Forelimb muscle (tissue), 1 donor: ENCODE data around the gene ADGRG3. TPM values are rescaled to one million over a fixed set of nuclear protein-coding genes. Genes with fewer than 3 reads are reported as not detected.
A peak's percentile ranks its signal among the peaks of the same experiment; 100 is the strongest.
"Not testable (repeated sequence)": the region's sequence is repeated elsewhere in the genome, so short reads cannot be mapped to it uniquely, and the experiment has no call there.

Experiments used
- DNase-seq: peaks from one replicate; pipeline ENCODE4 v3.0.0-alpha.2; 2013; ENCODE audit warnings: low read depth
- polyA plus RNA-seq: library from polyadenylated mRNA; unstranded; fragments of 120-200 nt; gene quantifications from one replicate; pipeline ENCODE4 v1.2.1, GENCODE V29; 2013; ENCODE audit not compliant: insufficient read length

The ADGRG3 gene
- polyA plus RNA-seq, 1 donor, result 0.29 TPM

DNA sequence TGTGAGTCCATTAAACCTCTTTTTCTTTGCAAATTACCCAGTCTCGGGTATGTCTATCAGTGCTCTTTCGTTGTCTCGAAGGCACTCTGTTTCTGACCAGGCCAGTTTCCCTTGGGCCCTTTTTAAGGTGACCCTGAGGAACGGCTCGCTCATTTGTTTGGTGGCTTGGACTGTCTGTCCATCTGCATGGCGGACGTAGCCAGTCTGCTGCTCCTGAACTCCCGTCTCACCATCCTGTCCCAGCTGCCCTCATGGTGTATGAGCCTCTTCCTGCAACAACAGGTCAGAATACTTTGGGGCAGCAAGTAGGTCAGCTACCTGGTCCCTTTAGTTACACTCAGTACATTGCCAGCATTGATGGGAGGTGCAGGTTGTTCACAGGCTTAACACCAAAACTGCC, 45.5 kb downstream of the ADGRG3 start:
- DNase-seq, result no peak

DNA sequence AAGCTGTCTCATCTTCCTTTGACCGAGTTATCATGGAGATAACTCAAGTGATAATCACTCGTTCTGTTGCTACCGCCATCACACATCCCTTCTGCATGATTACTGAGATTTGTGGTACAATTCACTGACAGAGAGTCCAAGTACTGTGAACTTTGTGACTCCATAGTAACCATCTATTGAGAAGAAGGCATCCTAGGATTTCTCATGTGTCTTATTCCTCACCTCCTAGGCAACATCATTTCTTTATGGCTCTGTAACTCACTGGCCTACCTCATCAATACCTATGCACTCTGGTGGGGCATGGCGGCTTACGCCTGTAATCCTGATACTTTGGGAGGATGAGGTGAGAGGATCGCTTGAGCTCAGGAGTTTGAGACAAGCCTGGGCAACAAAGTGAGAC, 45.9 kb downstream of the ADGRG3 start:
- no peak for DNase-seq

DNA sequence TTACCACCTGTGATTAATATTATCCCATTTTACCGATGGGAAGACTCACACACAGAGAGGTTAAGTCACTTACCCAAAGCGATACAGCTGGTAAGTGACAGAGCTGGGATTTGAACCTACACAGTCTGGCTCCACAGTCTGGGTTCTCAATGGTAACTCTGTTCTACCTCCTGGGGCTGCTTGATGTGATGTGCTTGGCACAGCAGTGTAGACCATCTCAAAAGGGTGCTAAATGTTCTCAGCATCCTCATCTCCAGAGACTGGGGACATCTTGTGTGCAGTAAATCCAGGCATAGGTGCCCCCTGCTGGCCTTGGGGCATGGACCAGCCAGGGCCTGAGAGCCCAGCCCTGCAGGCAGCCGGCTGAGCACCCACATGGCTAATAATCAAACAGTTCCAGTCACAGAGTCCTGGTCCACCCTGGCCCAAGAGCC, 52.1 kb downstream of the ADGRG3 start:
- DNase-seq, result no peak

DNA sequence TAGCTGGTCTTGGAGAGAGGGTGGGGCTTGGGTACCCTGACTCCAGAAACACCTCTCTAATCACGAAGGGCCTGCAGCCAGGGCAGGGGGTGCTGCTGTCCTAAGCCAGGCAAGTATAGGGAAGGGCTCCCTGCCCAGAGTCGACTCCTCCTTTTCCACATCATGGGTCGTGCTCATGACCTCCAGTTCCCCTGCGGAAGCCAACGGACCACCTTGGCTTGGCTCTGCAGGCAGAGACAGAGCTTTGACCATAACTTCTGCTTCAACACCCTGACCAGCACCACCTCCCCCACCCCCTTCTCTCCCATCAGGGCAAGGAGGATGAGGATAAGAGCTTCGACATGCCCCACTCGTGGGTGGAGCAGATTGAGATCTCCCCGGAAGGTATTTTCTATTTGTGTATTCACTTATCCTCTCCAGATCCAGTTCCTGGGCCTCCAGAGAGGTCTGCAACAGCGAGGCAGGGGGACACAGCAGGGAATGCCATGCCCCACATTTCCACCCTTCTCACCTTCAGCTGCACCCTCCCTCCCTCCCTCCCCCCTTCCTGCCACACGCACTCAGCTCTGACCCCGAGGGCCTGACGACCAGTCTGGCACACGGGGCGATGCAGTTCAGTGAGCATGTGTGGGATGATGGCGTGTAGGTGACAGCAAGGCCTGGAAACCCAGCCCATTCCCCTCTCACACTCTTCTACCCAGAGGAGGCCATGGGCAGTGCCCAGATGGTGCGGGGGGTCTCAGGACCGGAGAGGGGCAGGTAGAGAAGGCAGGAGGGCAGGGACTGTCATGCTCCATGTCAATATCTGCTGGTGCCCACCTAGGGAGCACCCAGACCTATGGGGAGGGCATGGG, 53.5 kb downstream of the ADGRG3 start:
- DNase-seq, result no peak

DNA sequence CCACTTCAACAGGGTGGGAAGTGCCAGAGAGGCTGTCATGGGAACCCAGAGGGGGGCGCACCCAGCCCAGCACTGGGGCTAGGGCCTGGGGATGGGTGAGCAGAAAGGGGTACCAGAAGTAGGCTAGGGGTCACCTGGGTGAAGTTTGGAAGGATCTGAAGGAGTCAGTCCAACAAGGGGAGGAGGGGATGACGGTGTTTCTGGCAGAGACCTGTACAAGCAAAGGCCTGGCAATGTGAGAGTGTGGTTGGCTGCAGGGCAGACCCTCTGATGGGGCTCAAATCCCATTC, 54.0 kb downstream of the ADGRG3 start:
- DNase-seq, result no peak

DNA sequence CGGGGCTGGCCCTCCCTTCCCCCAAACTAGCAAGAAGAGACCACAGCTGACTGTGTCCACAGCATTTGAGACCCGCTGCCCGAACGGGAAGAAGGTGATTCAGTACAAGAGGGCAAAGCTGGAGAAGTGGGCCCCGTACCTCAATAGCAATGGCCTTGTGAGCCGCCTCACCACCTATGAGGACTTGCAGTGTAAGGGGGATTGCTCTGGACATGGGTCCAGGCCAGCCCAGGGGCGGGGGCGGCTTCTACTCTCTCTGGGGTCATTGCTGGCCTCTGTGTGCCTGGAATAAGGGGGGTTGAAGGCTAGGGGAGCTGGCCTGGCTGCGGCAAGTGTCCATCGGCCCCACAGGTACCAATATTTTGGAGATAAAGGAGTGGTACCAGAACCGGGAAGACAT, 54.5 kb downstream of the ADGRG3 start:
- no peak for DNase-seq

DNA sequence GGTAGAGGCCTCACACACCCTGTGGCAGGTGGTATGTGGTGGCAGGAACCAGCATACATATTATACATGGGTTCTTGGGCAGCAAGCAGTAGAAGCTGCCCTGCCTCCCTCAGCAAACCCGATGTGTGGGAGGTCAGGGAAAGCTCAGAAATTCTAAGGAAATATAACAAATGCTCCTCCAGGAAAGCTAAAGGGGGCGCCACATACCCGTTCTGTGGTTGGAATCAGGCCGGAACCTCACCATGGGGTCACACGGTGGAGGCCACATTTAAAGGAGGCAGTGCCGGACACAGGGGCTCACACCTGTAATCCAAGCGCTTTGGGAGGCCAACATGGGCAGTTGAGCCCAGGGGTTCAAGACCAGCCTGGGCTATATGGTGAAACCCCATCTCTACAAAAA, 55.1 kb downstream of the ADGRG3 start:
- DNase-seq, result no peak

DNA sequence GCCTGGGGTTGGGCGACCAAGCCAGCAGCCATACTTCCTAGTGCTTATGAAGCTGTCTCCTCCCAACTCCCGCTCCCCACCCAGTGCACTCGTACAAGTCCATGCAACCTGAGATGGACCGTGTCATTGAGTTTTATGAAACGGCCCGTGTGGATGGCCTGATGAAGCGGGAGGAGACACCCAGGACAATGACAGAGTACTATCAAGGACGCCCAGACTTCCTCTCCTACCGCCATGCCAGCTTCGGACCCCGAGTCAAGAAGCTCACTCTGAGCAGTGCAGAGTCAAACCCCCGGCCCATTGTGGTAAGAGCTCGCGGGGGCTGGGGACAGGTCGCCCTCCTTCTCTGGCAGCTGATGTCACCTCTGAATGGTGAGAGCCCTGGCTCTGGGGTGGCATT, 56.4 kb downstream of the ADGRG3 start:
- no peak for DNase-seq

DNA sequence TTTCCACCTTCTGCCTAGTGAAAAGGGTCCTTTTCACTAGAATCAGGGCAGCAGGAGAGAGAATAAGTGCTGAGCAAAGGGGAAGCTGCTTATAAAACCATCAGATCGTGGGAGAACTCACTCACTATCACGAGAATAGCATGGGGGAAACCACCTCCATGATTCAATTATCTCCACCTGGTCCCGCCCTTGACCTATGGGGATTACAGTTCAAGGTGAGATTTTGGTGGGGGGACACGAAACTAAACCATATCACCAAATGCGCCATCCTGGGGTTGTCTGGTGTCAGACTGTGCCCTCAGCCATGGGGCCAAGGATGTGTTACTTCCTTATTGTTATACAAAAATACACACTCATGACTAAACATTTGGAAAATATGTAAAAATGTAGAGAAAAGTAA, 57.0 kb downstream of the ADGRG3 start:
- DNase-seq, result no peak

DNA sequence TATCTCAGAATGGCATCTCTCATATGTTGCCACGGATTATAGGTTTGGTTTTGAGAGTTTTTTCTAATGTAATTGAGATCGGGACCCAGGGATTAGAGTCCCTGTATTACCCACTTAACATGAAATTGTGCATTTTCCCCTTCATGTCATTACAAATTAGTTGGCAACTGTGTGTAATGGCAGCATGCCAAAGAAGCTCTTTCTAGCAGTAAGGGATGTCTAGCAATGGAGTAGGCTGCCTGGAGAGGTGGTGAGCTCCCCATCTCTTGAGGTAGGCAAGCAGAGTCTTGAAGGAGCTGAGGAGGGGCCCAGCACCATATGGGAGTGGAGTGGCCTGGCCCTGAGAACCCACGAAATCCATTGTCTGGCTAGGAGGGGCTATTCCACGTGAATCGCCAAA, 57.4 kb downstream of the ADGRG3 start:
- DNase-seq, result no peak

DNA sequence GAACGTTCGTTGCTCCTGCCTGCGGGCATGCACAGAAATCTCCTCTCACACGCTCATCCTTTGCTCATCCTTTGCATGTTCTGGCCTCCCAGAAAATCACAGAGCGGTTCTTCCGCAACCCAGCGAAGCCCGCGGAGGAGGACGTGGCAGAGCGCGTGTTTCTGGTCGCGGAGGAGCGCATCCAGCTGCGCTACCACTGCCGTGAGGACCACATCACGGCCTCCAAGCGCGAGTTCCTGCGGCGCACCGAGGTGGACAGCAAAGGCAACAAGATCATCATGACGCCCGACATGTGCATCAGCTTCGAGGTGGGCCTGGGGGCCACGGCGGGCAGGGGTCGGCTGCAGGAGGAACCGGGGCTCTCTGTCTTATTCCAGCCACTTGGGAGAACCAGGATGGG, 57.9 kb downstream of the ADGRG3 start:
- DNase-seq, result no peak

DNA sequence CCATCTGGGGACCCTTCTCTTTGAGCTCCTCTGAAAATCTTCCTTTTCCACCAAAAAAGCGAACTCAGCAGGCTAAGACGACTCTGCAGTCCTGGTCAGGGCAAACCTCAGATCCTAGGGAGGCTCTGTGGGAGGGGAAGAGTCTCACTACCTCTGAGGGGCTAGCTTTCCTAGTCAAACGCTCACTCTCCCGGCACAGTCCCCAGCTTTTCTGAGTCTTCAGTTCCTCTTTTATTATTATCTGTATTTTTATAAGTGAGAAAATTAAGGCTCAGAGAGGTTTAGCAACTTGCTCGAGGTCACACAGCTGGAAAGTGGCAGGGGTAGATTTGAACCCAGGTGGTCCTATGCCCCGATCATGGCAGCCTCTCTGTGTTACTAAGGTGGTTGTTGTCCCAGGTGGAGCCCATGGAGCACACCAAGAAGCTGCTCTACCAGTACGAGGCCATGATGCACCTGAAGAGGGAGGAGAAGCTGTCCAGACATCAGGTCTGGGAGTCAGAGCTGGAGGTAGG, 58.4 kb downstream of the ADGRG3 start:
- DNase-seq, result no peak

DNA sequence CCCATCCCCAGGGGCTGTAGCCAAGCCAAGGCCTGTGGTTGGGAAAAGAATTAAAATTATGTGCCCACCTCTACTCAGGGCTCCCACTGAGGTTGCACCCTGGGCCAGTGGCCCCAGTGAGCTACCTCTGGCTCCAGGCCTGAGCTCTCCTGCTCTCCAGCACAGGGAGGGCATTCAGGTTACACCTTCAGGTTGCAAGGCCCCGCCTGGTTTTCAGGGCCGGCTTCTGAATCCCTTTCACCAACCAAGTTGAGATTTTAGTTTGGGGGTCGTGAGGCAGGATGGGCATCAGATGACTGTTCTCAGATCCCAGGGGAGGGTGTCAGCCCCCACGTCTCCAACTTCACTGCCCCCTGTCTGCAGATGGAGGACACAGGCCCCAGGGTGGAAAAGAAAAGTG, 59.5 kb downstream of the ADGRG3 start:
- DNase-seq, result no peak

DNA sequence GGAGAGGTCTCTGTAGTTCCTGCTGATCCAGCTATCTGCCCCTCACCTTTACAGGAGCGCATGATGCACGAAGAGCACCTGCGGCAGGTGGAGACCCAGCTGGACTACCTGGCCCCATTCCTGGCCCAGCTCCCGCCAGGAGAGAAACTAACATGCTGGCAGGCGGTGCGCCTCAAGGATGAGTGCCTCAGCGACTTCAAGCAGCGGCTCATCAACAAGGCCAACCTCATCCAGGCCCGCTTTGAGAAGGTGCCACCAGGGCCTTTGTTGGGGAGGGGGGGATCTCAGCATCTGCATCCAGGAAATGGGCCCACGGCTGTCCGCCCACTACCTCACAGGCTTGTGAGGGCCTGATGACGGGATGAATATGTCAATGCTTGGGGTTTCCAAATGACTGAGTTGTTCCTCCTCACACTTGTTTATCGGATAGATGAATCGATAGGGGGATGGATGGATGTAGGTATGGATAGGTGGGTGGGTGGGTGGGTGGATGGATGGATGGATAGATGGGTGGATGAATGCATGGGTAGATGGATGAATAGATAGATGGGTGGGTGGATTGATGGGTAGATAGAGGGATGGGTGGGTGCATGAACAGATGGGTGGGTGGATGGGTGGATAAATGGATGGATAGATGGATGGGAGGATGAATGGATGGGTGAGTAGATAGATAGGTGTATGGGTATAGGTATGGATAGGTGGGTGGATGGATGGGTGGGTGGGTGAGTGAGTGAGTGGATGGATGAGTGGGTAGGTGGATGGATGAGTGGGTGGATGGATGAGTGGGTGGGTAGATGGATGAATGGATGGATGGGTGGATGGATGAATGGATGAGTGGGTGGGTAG, 60.5 kb downstream of the ADGRG3 start:
- DNase-seq, result no peak

DNA sequence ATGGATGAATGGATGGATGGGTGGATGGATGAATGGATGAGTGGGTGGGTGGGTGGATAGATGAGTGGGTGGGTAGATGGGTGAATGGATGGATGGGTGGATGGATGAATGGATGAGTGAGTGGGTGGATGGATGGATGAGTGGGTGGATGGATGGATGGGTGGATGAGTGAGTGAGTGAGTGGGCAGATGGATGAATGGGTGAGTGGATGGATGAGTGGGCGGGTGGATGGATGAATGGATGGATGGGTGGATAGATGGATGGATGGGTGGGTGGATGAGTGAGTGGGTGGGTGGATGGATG, 61.0 kb downstream of the ADGRG3 start:
- no peak for DNase-seq

DNA sequence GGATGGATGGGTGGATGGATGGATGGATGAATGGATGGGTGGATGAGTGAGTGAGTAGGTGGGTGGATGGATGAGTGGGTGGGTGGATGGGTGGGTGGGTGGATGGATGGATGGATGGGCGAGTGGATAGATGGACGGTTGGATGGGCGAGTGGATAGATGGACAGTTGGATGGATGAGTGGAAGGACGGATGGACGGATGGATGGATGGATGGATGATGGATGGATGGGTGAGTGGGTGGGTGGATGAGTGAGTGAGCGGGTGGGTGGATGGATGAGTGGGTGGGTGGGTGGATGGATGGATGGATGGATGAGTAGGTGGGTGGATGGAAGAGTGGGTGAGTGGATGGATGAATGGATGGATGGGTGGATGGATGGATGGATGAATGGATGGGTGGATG, 61.7 kb downstream of the ADGRG3 start:
- DNase-seq, result not testable (repeated sequence)

DNA sequence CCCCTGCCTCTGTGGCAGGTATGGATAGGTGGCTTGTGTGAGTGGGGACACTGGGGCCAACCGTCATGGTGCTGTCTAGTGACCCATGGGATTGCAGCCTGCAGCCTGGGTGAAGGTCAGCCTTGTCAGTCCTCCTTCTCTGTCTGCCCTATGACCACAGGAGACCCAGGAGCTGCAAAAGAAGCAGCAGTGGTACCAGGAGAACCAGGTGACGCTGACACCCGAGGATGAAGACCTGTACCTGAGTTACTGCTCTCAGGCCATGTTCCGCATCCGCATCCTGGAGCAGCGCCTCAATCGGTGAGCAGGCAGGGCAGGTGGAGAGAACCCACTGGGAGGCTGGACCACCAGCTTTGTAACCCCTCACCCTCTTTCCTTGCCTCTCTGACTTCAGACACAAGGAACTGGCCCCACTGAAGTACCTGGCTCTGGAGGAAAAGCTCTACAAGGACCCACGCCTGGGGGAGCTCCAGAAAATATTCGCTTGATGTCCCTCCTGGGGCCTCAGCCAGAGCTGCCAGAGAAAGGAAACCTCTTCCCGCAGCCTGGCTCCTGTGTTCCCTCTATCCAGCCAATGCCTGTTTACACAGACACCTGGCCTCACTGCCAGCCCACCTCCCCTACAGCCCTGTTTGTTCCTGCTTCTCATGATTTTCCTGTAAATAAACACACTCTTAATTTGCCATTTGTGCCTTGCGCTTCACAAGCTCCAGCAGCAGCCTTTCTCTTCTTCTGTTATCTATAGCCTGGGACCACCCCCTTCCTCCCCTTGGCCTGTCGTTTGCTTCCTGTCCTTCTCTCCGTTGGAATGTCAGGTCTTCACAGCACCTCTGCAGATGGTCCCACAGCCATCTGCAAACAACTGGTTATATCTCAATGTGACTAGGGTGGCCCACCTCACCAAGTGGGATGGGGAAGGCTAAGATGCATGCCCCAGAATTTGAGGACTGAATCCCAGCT, 62.9 kb downstream of the ADGRG3 start:
- DNase-seq, result no peak

DNA sequence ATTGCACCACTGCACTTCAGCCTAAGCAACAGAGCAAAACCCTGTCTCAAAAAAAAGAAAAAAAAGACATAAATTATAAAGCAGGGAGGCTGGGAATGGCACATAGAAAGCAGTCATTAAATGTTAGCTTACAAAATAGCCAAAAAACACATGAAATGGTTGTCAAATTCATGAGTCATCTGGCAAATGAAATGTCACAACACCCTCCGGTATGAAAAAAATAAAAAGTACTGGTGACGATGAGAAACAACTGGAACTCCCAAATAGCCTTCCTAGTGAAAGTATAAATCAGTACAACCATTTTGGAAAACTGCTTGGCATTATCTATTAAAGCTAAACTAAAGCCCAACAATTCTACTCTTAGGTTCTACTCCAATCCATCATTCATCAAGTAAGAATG, 63.9 kb downstream of the ADGRG3 start:
- DNase-seq, result no peak

DNA sequence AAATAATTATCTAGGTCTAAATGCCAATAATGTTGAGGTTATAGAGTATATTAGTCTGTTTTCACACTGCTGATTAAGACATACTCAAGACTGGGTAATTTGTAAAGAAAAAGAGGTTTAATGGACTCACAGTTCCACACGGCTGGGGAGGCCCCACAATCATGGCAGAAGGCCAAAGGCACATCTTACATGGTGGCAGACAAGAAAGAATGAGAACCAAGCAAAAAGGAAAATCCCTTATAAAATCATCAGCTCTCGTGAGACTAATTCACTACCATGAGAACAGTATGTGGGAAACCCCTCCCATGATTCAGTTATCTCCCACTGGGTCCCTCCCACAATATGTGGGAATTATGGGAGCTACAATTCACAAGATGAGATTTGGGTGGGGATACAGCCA, 64.6 kb downstream of the ADGRG3 start:
- DNase-seq, result no peak

DNA sequence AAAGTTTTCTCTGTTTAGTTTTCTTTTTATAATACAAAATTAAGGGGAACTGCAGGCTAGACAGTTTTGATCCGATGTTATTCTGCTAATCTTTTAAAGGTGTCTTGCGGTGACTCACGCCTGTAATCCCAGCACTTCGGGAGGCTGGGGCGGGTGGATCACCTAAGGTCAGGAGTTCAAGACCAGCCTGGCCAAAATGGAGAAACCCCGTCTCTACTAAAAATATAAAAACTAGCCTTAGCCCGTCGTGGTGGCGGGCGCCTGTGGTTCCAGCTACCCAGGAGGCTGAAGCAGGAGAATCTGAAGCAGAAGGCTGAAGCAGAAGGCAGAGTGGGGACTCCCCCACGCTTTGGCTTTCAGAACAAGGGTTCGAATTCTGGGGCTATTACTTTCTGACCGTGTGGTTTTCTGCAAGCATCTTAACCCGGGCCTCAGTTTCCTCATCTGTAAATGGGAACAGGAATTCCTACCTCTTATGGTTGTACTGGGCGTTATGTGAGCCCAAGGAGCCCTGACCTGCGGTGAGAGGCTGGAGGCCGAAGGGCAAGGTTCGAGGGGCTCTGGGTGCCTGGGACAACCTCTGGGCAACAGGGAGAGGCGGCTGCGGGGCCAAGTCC, 66.3 kb downstream of the ADGRG3 start:
- no peak for DNase-seq

DNA sequence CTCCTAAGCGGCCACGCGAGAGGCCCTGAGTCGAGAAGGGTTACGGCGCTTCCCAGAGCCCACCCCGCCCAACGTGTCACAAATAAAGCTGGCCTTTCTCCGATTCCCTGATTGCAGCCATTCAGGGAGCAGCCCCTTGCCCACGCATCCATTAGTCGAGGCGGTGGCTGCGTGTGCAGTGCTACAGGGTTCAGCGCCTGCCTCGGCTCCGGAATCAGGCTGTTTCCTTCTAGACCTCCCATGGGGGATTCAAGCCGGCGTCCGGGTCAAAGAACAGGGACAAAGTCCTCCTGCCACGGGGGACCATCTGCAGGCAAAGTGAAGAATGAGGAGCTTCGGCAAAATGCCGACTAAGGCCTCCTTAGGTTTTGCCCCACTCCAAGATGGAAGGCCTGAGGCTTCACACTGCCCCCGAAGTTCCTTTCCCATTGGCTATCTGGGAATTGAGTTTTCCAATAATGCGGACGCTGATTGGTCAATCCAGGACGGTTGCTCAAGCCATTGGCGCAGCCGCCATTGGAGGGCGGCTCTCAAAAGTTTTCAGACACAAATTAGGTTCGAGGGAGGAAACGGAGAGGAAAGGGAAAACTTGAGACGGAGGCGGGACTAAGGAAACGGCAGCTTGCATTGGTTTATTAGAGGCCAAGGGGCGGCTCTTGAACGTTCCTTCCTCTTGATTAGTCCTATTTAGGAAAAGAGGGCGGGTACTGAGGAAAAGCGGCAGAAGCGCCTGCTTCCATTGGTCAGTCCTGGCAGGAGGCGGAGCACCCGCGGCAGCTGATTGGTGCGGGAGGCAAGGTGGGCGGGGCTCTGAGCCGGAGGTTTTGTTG, 67.0 kb downstream of the ADGRG3 start:
- peak; percentile 100 for DNase-seq
